Activated CD4-positive, CD25-positive, alpha-beta regulatory T cell treated with anti-CD3 and anti-CD28 coated beads, Interleukin-2, amount 50 U/mL, for 72 hours (primary cell): ENCODE measurements around the gene AMZ1.

Source experiments
- DNase-seq: peaks from one replicate; pipeline ENCODE4 v3.0.0; 2021

The AMZ1 gene

DNA sequence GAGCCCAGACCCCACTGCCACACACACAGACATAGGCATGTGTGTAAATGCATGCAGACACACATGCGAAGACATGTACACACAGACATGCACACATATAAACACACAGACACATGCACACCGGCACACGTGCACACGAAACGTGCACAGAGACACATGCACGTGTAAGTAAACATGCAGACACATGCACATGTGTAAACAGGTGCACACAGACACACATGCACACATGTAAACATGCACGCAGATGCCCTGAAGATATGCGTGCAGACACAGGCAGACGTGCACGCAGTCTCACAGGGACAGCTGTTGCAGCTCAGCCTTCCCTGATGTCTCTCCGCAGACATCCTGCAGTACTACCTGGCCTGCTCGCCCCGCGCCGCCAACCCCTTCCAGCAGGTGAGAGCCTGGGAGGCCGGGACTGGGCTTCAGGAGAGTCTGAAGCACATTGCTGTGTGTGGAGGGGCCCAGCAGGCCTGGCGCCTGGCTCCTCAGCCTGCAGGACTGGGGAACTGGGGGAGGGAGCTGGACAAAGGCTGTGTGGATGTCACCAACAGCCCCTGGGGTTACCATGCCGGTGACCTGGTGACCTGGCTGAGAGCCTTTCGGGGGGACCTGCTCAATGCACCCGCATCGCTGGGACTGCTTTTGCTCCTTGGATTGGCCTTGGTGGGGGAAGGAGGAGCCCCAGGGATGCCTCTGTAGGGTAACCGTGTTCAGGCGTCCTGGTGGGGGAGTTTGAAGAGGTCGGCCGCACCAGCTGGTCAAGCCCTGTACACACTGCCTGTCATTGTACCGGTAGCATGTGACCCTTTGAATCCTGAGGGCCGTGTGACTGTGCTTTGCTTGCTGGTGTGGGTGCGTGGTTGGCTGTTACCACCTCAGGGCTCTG, 35.9 kb upstream of the AMZ1 start:
- DNase-seq = no peak

DNA sequence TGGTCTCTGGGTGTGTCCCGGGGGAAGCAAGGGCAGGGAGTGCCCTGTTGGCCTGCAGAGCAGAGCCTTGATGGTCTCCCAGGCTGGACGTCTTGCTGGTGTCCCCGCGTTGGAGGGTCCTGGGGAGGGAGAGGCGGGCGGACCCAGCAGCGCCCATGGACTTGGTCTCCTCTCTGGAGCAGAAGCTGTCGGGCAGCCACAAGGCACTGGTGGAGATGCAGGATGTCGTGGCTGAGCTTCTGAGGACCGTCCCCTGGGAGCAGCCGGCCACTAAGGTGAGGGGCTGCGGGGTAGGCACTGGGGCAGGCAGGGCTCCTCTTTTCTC, 35.3 kb upstream of the AMZ1 start:
- DNase-seq = no peak

DNA sequence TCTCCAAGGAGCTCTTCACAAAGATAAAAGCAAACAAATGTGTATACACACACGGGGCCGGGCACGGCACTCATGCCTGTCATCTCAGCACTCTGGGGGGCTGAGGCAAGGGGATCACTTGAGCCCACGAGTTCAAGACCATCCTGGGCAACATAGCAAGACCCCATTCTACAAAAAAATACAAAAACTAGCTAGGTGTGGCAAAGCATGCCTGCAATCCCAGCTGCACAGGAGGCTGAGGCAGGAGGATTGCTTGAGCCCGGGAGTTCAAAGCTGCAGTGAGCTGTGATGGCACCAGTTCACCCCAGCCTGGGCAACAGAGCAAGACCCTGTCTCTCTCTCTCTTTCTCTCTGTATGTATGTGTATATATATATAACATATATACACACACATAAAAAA, 33.9 kb upstream of the AMZ1 start:
- no peak for DNase-seq

DNA sequence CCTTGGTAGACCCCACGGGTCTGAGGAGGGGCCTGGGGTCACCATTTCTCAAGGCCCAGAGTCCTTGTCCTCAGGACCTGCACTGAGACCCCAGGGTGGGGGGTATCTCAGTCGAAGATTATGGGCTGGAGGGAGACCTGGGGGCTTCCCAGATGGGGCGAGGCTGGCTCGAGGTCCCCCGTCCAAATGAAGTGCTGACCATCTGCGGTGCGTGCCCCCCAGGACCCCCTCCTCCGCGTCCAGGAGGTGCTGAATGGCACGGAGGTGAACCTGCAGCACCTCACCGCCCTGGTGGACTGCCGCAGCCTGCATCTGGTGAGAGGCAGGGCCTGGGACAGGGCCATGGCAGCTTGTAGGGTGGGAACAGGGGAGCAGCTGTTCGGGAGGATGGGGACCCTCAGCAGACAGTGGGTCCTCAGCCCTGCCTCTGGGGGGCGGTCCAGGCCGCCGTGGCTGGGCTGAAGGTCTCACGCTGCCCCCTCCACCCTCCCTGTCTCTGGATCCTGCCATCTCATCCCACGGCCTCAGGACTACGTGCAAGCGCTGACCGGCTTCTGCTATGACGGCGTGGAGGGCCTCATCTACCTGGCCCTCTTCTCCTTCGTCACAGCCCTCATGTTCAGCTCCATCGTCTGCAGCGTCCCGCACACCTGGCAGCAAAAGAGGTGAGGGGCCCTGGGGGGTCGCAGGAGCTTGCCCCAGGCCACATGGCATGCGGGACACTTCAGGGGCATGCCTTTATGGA, 32.0 kb upstream of the AMZ1 start:
- DNase-seq = no peak

DNA sequence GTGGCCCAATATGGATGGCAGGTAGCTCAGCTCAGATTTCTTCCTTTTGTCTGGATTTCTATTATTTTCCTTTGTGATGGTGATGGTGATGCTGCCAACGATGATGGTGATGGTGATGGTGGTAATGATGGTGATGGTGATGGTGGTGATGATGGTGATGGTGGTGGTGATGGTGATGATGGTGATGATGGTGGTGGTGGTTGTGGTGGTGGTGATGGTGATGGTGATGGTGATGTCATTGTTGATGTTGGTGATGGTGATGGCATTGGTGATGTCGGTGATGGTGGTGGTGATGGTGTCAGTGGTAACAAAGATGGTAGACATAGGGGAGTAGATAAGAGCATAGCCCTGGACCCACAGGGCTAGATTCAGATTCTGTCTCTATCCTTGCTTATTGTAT, 30.8 kb upstream of the AMZ1 start:
- no peak for DNase-seq

DNA sequence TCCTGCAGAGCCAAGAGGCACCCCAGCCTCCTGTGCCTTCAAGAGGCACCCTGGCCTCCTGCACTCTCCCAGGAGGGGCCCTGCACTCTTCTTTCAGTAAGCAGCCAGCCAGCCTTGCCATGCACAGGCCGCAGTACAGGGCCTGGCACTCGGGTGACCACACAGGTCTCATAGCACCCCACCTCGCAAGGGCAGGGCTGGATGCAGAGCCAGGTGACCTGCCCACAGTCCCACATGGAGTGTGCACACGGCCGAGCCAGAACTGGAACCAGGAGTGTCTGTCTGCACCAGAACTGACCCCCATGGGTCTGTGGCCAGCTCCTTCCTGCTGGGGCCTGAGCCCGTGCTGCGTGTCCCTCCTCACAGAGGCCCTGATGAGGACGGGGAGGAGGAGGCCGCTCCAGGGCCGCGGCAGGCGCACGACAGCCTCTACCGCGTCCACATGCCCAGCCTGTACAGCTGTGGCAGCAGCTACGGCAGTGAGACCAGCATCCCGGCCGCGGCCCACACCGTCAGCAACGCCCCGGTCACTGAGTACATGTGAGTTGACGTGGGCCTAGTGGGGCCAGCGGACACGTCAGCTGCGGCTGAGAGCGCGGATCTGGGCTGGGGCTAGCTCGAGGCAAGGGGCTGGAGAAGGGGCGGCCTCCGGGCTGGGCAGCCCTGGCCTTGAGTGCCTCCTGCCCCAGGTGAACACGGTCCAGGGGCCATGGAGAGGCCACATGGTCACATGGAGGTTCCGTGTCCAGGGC, 29.9 kb upstream of the AMZ1 start:
- no peak for DNase-seq

- no peak for DNase-seq
Measured at GRCh38 chr7:2658941-2659340, 29.1 kb upstream of the AMZ1 start.

DNA sequence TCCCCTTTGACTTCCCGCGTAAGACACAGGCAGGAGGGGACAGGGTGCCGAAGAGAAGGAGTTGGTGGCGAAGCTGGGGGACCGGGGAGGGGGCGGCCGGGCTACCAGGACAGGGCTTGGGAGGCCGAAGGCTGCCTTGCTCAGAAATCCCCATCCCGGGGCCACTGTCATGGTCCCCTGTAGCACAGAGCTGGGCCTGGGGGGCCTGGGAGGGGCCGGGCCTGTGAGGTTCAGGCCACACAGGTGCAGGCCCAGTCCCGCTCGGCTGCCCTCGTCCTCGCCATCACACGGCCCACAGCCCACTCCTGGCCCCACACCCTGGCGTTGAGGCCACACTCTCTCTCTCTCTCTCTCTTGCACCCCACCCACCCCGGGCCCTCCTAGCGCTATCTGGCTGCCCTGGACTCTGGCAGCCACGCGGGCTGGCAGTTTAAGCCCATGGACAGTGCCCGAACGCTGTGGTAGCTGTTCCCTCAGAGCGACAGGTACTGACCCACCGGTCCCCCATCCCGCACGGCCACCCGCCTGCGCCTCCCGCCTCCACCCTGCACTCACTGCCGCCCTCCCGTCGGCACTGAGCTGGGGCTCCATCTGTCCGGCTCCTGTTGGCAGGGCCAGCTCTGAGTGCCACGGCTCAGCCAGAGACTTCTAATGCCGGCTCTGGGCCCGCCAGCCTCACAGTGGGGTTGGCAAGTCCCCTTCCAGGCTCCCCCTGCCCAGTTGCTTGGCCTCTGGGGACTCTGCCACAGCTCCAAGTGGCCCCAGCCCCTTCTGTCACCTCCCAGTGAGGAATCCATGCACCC, 28.2 kb upstream of the AMZ1 start:
- DNase-seq = no peak

GRCh38 chr7:2660359-2661095, 27.5 kb upstream of the AMZ1 start:
- no peak for DNase-seq

GRCh38 chr7:2661096-2661449, 26.9 kb upstream of the AMZ1 start:
- no peak for DNase-seq

GRCh38 chr7:2661602-2662272, 26.3 kb upstream of the AMZ1 start:
- no peak for DNase-seq

DNA sequence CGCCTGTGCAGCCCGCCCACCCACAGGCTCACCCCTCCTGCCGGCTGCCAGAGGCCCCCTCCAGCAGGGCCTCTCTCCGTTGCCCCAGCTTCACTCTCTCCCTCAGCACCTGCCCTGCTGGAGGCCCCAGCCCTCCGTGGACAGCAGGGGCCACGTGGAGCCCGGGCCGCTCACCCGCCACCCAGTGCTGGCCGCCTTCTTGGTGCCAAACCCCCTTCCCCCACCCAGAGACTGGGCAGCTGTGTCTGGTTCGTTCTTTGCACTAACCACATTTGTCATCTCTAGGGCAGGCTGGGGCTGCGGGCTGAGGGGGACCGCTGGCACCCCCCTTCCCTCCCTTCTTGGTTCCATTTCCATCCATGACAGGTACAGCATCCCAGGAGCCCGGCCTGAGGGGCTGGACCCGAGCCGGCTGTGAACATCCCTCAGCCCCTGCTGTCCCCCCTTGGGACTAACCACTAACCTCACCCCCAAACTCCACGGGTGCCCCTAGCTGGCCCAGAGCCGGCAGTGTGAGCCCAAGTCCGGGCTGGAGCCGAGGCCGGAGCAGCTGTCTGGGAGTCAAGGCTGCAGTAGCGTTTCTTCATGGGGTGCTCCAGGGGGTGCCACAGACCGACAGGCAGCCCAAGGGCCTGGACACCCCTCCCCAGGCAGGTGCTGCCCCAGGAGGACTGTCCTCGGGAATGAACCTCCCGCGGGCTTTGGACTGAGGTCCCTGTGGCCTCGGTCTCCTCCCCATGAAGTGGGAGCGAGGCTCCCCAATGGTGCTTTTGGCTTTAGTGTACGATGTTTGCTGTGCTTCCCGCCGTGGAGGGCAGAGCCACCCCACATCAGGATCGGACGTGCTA, 25.5 kb upstream of the AMZ1 start:
- no peak for DNase-seq

DNA sequence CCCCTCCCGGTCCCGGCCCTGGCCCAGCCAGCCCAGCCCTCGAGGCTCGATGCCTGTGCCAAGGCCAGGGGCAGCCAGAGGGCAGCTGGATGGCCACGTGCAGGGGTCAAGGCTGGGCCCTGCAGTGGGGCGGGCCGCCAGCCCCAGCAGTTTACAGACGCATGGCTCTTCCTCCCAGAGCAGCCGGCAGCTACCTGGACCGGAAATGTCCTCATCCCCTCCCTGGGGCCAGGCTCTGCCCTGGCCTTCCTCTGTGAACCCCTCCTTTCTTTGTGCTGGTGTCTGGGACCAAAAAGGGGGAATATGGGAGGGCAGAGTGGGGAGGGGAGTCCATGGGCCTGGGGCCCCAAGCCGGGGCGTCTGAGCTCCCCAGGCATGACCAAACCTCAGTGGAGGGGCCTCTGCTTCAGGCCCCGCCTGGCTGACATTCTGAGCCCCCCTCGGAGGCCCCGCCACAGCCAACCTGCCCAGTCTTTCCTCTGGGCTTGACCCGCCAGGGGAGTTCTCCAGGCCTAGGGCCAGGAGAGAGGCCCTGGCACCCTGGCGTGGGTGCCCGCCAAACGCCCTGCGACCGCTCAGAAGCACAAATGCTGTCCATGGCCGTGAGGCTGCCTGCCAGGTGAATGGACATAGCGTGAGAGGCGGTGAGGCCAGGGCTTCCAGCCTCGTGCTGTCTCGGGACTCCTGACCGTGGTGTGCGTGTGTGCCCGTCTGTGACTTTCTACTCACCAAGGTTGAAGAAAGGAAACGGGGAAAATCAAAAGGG, 24.7 kb upstream of the AMZ1 start:
- DNase-seq = no peak

DNA sequence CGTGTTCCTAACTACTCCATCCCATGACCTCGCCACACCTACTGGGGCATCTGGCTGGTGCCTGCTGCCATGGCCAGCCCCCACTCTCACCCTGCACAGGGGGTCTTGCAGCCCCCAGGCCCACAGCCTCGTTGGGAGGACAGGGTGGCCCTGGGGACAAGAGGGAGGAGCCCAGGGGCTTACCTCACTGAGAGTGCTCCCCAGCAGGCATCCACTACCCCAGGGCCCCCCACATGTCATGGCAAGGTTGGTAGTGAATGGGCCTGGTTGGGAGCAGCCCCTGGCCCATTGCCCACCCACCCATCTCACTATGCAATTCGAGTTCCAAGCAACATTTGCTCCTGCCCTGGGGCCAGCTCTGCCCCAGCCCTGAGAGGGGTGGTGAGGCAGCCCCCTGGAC, 24.0 kb upstream of the AMZ1 start:
- no peak for DNase-seq

GRCh38 chr7:2665359-2665791, 22.6 kb upstream of the AMZ1 start:
- DNase-seq = no peak

GRCh38 chr7:2666155-2666554, 21.8 kb upstream of the AMZ1 start:
- DNase-seq = no peak

GRCh38 chr7:2666588-2667250, 21.3 kb upstream of the AMZ1 start:
- no peak for DNase-seq

GRCh38 chr7:2667843-2668242, 20.2 kb upstream of the AMZ1 start:
- no peak for DNase-seq

DNA sequence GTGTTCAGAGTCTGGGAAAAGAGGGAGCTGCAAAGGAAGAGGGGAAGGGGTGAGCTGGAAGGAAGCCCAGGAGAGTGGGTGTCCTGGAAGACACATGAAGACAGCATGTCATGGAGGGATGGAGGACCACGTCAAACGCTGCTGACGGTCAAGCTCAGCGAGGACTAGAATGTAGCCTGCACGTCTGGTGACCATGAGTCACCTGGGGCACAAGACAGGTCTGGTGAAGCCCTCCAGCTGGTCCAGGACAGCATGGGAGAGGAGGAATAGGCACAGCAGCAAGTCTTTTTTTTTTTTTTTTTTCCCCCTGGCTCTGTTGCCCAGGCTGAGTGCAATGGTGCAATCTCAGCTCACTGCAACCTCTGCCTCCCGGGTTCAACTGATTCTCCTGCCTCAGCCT, 19.6 kb upstream of the AMZ1 start:
- no peak for DNase-seq
